GM18505 (cell line): ENCODE results near the gene LHX4.

Source experiments
- ATAC-seq: cut with Tn5 transposase; IDR thresholded peaks from one replicate; pipeline ENCODE4 v1.9.1; 2021; ENCODE audit not compliant: unreplicated experiment
- POLR2A ChIP-seq: IDR thresholded peaks from 4 replicates; pipeline ENCODE4 v1.6.1; 2011; ENCODE audit warnings: borderline replicate concordance; ENCODE audit not compliant: insufficient read depth, insufficient read length; ENCODE audit errors: extremely low read depth

Gene LHX4

DNA sequence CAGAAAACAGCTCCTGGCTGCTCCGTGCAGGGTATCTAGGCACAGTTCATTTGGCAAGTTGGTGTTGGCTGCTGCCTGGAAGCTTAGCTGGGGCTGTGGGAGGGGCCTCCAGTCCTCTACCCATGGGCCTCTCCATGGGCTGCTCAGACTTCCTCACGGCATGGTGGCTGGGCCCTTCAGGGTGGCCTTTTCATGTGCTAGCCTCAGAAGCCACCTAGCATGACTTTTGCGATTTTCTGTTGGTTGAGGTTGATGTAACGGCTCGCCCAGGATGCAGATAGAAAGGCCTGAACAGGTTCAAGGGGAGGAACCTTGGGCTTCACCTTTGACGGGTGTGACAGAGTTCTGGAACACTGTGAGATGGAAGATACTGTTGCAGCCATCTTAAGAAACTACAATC, 25.8 kb upstream of the LHX4 start:
- ATAC-seq = no peak

DNA sequence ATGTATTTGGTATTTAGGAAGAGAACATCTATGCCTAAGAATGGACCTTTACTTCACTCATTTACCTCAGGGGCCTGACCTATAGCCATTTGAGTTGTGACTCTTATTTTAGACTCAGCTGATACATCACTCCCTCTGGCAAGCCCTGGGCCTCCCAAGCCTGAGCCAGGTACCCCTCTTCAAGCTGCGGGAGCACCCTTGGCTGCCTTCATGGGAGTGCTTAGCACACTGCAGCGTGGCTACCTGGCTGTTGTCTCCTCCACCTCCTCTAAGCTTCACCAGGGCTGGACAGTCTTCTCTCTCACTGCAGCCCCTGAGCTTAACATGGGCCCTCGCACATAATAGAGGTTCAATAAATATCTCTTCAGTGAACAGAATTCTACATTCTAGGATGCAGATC, 23.5 kb upstream of the LHX4 start:
- ATAC-seq = no peak
- no peak for TF ChIP-seq POLR2A

More for the DNA sequence above, 25.8 kb upstream of the LHX4 start:
- no peak for TF ChIP-seq POLR2A

DNA sequence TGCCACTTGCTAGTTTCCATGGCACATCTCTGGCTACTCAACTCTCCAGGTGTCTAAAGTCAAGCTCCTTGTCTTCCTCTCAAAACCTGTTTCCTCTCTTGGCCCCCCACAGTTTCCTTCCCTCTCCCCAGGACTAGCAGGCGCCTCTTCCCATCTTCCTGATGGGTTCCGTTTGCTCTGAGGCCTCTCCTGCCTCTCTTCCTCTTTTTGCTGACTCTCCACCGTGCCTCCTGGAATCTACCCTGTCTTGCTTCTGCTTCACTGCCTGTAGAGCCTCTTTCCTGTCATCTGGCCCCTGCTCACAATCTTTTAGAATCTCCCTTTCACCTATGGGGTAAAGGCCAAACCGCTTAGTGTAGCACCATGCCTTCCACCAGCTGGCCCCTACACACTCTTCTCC, 21.8 kb upstream of the LHX4 start:
- ATAC-seq = no peak
- TF ChIP-seq POLR2A = no peak

DNA sequence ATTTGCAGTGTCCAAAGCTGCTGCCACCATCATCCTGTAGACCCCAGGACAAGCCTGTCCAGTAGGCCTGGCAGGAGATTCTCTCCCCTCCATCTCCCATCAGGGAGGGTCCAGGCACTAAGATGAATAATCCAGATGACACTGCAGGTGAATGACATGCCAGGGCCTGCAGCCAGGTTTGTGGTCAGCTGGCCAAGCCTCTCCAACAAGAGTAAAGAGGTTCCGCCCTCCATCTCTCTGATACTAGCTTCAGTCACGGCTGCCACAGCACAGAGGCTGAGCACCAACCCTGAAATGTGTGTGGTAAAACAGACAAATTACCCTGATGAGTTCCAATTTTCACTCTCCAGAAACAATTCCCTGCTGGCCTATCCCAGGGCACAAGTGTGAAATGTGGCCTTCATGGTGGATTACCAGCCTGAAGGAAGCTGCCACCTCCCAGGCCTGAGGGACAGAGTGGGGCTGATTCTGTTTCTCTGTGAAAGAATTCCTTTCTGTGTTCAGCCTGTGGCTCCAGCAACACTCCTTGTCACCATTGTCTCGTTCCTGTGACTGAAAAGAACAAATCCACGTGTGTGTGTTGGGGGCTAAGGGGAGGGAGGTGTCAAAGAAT, 19.9 kb upstream of the LHX4 start:
- TF ChIP-seq POLR2A = no peak
- no peak for ATAC-seq

DNA sequence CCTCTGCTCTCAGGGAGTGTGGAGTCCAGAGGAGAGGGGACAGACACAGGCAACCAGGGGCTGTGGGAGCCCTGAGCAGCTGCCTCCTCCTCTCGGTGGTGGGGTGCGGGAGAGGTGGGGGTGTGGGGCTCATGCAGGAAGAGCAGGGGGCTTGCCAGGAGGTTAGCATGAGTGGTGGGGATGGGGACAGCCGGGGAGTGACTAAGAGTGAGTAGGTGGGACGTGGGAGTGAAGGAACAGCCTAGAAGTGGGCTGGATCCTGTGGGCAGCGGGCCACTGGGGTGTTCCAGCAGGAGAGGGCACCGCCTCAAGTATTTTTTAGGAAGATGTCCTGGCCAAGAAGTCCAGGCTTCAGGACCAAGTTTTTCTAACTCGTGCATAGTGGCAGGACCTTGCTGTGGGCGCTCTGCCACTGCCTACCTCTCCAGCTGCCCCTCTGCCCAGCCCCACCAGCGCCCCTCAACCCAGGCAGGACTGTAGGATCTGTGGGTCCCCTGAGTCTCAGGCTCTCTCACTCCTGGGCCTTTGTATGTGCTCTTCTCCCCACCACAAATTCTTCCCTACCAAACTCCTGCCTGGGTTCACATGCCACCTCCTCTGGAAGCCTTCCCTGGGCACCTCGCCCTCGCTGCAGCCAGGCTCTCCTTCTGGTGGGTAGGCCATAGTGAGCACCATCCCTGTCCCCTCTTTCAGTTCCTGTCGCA, 18.8 kb upstream of the LHX4 start:
- TF ChIP-seq POLR2A = no peak
- no peak for ATAC-seq

DNA sequence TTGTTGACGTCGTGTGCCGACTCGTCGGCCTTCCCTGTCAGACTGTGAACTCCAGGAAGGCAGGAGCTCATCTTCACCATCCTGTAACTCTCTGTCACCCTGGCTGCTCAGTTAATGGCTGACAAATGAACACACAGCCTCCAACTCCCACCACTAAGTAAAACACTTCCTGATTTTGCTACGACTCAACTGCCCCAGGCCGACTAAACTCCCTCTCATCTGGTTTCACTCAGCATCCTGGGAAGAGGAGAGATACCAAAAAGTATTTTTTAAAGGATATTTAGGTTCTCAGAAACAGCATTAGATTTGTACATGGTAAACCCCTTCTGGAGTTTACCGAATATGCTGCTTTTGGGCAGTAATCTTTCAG, 18.2 kb upstream of the LHX4 start:
- ATAC-seq = no peak
- no peak for TF ChIP-seq POLR2A

DNA sequence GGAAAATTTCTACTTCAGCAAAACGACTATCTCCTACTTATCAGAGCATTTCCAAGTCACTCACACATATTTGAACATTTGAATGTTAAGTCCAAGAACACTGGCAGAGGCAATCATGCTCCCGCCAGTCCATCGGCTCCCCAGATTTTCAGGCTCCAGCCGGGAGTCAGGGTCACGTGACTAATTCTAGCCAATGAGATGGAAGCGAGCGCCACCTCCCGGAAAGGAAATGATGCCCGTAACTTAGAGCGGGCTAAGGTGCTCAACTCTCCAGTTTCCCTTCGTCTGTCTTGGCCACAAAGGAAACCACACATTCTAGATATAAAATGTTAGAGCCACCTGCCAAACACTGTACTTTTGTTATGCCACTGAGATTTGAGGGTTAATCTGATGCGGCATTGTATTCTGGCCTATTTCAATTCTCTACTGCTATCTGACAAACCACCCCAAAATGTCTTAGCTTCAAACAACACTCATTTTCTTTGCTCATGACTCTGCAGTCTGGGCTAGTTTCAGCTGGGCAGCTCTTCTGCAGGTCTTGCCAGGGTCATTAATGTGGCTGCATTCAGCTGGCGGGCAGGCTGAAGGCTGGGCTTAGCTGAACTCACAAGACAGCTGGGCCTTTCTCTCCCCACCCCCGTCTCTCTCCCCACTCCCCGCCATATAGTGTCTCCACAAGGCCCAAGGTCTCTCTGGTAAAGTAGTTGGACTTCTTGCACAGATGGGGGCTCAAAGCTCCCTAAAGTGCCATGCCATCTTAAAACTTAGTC, 16.5 kb upstream of the LHX4 start:
- TF ChIP-seq POLR2A = no peak
- no peak for ATAC-seq

DNA sequence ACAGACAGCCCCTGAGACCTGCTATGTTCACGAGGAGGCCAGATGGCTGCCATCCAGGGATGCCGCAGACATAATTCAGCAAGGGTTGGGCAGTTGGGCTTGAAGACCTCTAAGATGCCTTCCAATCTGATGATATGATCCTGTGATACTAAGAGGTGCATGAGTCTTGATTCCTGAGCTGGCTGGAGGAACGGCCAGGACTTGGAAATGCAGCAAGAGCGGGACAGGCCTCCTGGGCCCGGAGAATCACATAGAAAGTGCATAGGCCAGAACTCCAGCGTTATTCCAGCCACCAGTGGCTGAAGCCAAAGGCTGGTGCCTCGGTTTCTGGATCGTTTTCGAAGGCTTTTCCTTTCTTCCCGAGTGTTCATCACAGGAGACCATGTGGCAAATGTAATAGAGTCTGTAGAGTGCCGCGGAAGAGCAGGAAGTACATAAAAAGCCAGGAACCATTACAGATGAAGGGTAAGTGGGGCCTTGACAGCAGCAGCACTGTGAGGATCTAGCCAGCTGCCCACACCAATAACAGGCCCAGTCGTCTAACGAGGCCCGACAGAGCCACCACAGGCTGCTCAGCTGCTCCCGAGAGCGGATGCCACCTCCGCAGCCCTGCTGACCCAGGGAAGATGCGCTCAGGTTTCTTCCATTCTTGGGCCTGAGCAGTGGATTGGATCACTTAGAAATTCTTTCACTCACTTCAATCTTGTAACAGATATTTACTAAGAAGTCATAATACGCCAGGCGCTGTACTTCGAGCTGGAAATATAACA, 14.0 kb upstream of the LHX4 start:
- no peak for ATAC-seq
- TF ChIP-seq POLR2A = no peak

DNA sequence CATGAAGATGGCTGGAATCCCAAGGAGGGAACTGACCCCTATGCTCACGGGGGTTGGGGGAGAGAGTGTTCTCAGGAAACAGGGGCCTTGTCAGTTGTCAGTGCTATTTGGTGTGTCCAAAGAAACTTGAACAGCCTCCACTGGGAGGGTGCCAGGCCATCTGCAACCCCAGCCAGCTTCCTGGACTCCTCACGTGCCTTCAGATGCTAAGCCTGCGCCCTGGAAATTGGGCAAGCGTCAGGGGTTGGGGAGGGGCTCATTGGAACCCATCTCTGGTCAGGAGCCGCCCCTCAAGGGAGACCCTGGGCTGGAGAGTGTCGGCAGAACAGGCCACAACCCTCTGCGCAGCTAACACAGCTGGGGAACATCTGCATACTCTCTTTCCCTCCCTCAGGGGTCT, 13.1 kb upstream of the LHX4 start:
- ATAC-seq = no peak
- no peak for TF ChIP-seq POLR2A

DNA sequence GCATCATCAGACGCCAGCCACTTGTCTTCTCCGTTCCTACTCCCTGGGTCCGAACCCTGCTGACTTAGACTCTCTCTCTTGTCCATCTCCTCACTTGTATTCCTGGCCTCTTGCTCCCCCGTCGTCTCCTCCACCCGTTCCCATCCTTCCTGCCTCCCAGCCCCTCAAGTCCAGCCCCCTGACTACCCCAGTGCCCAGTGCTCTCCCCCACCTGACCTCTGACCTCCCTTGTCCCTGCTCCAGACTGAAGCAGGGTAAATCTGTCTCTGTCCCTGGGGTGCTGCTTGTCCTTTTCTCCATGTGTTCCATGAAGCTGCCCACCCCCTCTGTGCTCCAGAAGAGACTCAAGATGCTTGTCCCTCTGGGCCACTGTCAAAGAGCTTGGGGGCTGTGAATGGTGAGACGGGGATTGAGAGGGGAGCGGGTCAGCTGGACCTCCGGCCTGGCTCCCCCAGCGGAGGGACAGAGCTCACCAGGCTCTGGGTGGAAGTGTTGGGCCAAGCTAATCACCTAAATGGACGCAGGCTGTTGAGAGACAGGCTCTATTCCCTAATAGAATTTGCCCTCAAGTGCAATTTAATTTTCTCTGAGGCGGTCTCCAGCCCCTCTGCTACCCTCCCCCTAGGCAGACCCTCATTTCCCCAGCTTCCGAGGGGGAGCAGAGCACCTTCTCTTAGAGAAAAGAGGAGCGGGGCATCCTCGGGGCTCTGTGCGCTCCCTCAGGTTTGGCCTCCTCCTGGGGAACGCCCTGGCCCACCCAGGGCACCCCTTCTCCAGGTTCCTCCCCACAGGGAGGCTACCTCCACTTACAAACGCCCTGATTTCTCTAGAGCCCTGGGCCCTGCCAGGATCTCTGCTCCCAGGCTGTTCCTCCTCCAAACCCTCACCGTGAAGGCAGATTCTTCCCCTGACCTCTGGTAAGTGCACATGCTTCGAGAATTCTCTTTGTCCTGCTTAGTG, 11.0 kb upstream of the LHX4 start:
- TF ChIP-seq POLR2A = no peak
- no peak for ATAC-seq

DNA sequence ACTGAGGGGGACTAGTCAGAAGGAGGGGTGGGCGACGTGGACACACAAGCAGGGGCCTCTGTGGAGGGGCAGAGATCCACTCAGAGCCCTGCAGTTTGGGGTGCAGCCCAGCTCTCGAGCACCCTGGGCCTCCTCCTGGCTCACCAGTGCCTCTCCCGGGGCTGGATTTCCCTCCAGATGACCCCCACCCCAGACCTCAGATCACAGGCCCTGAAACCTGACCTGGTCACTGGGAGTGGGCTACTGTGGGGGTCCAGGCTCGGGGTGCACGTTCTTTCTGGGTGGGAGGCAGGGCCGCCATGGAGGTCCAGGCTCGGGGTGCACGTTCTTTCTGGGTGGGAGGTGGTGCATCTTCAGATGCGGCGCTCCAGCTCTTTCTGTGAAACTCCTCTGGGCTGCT, 10.3 kb upstream of the LHX4 start:
- TF ChIP-seq POLR2A = no peak

DNA sequence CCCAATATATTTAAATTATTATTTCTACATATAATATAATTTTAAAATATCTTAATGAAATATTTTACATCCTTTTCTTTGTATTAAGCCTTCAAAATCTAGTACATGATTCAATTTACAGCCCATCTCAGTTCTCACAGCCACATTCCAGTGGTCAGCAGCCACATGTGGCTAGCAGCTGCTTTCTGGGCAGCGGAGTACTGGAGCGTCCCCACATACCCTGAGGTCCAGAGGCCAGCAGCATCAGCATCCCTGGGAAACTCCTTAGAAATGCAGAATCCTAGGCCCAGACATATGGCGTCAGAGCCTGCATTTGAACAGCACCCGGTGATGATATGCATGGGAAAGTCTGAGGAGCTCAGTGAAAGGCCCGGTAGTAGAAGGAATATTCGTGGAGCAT, 8.6 kb upstream of the LHX4 start:
- ATAC-seq = no peak
- TF ChIP-seq POLR2A = no peak

More for the DNA sequence above, 10.3 kb upstream of the LHX4 start:
- no peak for ATAC-seq

DNA sequence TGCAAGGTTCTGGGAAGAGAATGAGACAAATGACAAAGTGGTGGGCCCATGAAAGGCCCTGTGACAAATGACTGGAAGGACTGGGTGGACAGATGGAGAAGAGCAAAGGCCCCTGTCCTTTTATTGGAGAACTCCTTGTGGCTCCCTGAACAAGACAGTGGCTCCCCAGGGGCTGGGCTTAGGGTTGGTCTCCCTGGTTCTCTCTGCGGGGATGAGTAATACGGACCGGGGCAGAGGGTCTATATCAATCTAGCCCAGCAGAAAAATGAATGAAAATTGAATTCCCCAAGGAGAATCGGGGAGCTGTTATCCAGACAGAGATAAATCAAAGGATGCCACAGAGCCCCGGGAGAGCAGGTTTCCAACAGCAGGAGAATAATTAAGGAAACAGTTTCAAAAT, 5.2 kb upstream of the LHX4 start:
- no peak for ATAC-seq
- TF ChIP-seq POLR2A = no peak

DNA sequence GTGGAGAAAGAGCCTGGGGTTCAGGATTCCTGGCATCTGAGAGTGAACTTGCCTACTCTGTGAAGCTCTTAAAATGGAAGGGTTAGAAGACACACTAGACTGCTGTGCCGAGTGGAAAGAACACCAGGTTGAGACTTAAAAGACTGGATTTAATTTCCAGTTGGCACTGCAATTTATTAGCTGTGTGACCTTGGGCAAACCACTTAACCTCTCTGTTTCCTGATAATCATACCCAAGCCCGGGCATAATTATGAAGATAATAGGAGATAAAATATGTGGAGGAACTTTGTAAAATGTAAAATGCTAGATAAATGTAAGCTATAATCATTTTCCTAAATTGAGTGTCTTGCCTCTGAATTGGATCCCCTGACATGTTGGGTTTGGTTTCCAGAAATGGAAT, 4.7 kb upstream of the LHX4 start:
- no peak for ATAC-seq
- no peak for TF ChIP-seq POLR2A
